H1 (cell line): ENCODE results near the gene NPIPA5. TPM values are rescaled to one million over a fixed set of nuclear protein-coding genes. Genes with fewer than 3 reads are reported as not detected.
"Not testable (repeated sequence)": the region's sequence is repeated elsewhere in the genome, so short reads cannot be mapped to it uniquely, and the experiment has no call there.

Experiments
- CTCF ChIA-PET: fragments of 300-600 bp; sonication (Branson Sonifier 250); formaldehyde crosslinking; loops from one replicate; lab custom pipeline; 2021; ENCODE audit not compliant: partially characterized antibody; lab: Charles Lee
- POLR2A ChIA-PET: fragments of 300-600 bp; sonication (Branson Sonifier 250); formaldehyde crosslinking; loops from one replicate; lab custom pipeline; 2021; ENCODE audit warnings: inconsistent platforms; ENCODE audit not compliant: partially characterized antibody; lab: Charles Lee
- DNase-seq, 2 experiments: peaks; one replicate each; pipeline versions ENCODE4 v3.0.0 to v3.0.0-alpha.2; 2010 to 2022; ENCODE audit warnings: low spot score in 2 of 2, low read depth in 1 of 2, mixed read lengths in 1 of 2
- FAIRE-seq: peaks from 2 replicates; lab custom pipeline; 2011; peaks lifted over from hg19 to GRCh38; lab: Jason Lieb, UNC
- H2AFZ ChIP-seq: 2 replicates; pipeline ENCODE4 v1.8.1; 2012; ENCODE audit warnings: low read length, inconsistent platforms
- H2AK5ac ChIP-seq: 2 replicates; pipeline ENCODE4 v1.6.1; 2013; ENCODE audit warnings: low read depth, low read length
- H2BK120ac ChIP-seq: replicated peaks from 2 replicates; pipeline ENCODE3; 2013; ENCODE audit warnings: low read depth, low read length, inconsistent platforms
- H2BK12ac ChIP-seq: 2 replicates; pipeline ENCODE4 v1.6.1; 2013; ENCODE audit warnings: low read depth, low read length
- H2BK15ac ChIP-seq: 2 replicates; pipeline ENCODE4 v1.6.1; 2013; ENCODE audit warnings: low read length
- H2BK20ac ChIP-seq: 2 replicates; pipeline ENCODE4 v1.6.1; 2013; ENCODE audit warnings: low read length
- H2BK5ac ChIP-seq: 2 replicates; pipeline ENCODE4 v1.6.1; 2013; ENCODE audit warnings: low read depth, low read length
- H3K14ac ChIP-seq: 2 replicates; pipeline ENCODE4 v1.6.1; 2013; ENCODE audit warnings: inconsistent platforms; ENCODE audit not compliant: insufficient read length
- H3K18ac ChIP-seq: 2 replicates; pipeline ENCODE4 v1.6.1; 2013; ENCODE audit warnings: low read length; ENCODE audit errors: extremely low read depth
- H3K23ac ChIP-seq: 2 replicates; pipeline ENCODE4 v1.6.1; 2013; ENCODE audit warnings: inconsistent platforms; ENCODE audit not compliant: insufficient read length
- H3K23me2 ChIP-seq: 2 replicates; pipeline ENCODE4 v1.6.1; 2013; ENCODE audit warnings: low read depth, low read length
- H3K27ac ChIP-seq: 2 replicates; pipeline ENCODE4 v1.6.1; 2011; ENCODE audit warnings: low read depth, low read length, inconsistent platforms
- H3K27me3 ChIP-seq, 4 experiments: replicated peaks in 1 of 4; 1 replicate in 1 of 4; 2 replicates in 3 of 4; pipeline versions ENCODE4 v1.6.1 to v1.8.1; 2011 to 2013; ENCODE audit warnings: low read length in 3 of 4, mild to moderate bottlenecking in 3 of 4, inconsistent platforms in 2 of 4, mixed read lengths in 2 of 4, moderate library complexity in 1 of 4; ENCODE audit not compliant: control insufficient read depth in 3 of 4, insufficient read depth in 3 of 4; ENCODE audit errors: extremely low read depth in 1 of 4
- H3K36me3 ChIP-seq, 4 experiments: 2 replicates each; pipeline versions ENCODE4 v1.6.1 to v1.8.1; 2011 to 2013; ENCODE audit warnings: mild to moderate bottlenecking in 4 of 4, low read length in 3 of 4, moderate library complexity in 2 of 4, control low read depth in 1 of 4, inconsistent platforms in 1 of 4; ENCODE audit not compliant: insufficient read depth in 4 of 4, control insufficient read depth in 2 of 4
- H3K4ac ChIP-seq: replicated peaks from 2 replicates; pipeline ENCODE3; 2013; ENCODE audit warnings: low read length, low read depth, mixed read lengths, inconsistent platforms; ENCODE audit not compliant: insufficient read length
- H3K4me1 ChIP-seq, 4 experiments: replicated peaks in 1 of 4; 1 replicate in 1 of 4; 2 replicates in 3 of 4; pipeline versions ENCODE4 v1.6.1 to v1.8.1; 2011 to 2013; ENCODE audit warnings: low read length in 3 of 4, inconsistent platforms in 2 of 4, mixed read lengths in 1 of 4; ENCODE audit not compliant: insufficient read depth in 4 of 4, control insufficient read depth in 3 of 4
- H3K4me2 ChIP-seq, 2 experiments: 2 replicates each; pipeline versions ENCODE4 v1.6.1 to v1.8.1; 2011 to 2013; ENCODE audit warnings: low read depth in 2 of 2, low read length in 2 of 2, control low read depth in 1 of 2, inconsistent platforms in 1 of 2, mild to moderate bottlenecking in 1 of 2; ENCODE audit not compliant: insufficient read depth in 1 of 2
- H3K4me3 ChIP-seq, 4 experiments: fragments of 200-600, 300-600 bp in 1 of 4; sonication (generic), shearing (Covaris generic), sonication (Bioruptor Twin) in 1 of 4; 2 replicates each; pipeline versions ENCODE4 v1.5.1 to v1.8.1; 2011 to 2016; ENCODE audit warnings: low read length in 4 of 4, low read depth in 3 of 4, control low read depth in 2 of 4, inconsistent platforms in 2 of 4, mild to moderate bottlenecking in 2 of 4, mixed read lengths in 1 of 4, moderate library complexity in 1 of 4; ENCODE audit not compliant: insufficient read depth in 2 of 4; ENCODE audit errors: extremely low read depth in 1 of 4
- H3K56ac ChIP-seq: replicated peaks from 2 replicates; pipeline ENCODE3; 2013; ENCODE audit warnings: low read depth, mild to moderate bottlenecking, mixed read lengths, low read length, inconsistent platforms; ENCODE audit not compliant: insufficient read length
- H3K79me1 ChIP-seq: 2 replicates; pipeline ENCODE4 v1.6.1; 2013; ENCODE audit warnings: low read depth, low read length, control low read depth
- H3K79me2 ChIP-seq, 2 experiments: 2 replicates each; pipeline versions ENCODE4 v1.6.1 to v1.8.1; 2012 to 2013; ENCODE audit warnings: low read length in 2 of 2, mild to moderate bottlenecking in 2 of 2, inconsistent platforms in 1 of 2; ENCODE audit not compliant: insufficient read depth in 2 of 2, control insufficient read depth in 1 of 2
- H3K9ac ChIP-seq, 4 experiments: replicated peaks in 1 of 4; 1 replicate in 1 of 4; 2 replicates in 3 of 4; pipeline versions ENCODE4 v1.6.1 to v1.8.1; 2011 to 2013; ENCODE audit warnings: low read depth in 3 of 4, low read length in 3 of 4, control low read depth in 2 of 4, mild to moderate bottlenecking in 2 of 4, moderate library complexity in 2 of 4, inconsistent platforms in 1 of 4; ENCODE audit errors: extremely low read depth in 1 of 4
- H3K9me3 ChIP-seq, 2 experiments: 2 replicates each; pipeline versions ENCODE4 v1.6.1 to v1.8.1; 2012 to 2013; ENCODE audit warnings: mild to moderate bottlenecking in 2 of 2, moderate library complexity in 2 of 2, control low read depth in 1 of 2, inconsistent platforms in 1 of 2, low read depth in 1 of 2, low read length in 1 of 2, mixed read lengths in 1 of 2; ENCODE audit not compliant: insufficient read depth in 2 of 2
- H4K20me1 ChIP-seq, 2 experiments: replicated peaks in 1 of 2; 2 replicates each; pipeline versions ENCODE3 to v1.8.1; 2011 to 2013; ENCODE audit warnings: inconsistent platforms in 2 of 2, low read length in 2 of 2, mild to moderate bottlenecking in 1 of 2; ENCODE audit not compliant: insufficient read depth in 2 of 2, control insufficient read depth in 1 of 2
- H4K5ac ChIP-seq: 2 replicates; pipeline ENCODE4 v1.6.1; 2013; ENCODE audit warnings: low read length, low read depth, mixed read lengths, inconsistent platforms; ENCODE audit not compliant: insufficient read length
- H4K8ac ChIP-seq: 2 replicates; pipeline ENCODE4 v1.8.0; 2013; ENCODE audit warnings: mild to moderate bottlenecking, moderate library complexity, low read length, inconsistent platforms; ENCODE audit not compliant: insufficient read depth; ENCODE audit errors: extremely low read depth
- H4K91ac ChIP-seq: replicated peaks from 2 replicates; pipeline ENCODE3; 2013; ENCODE audit warnings: low read length, mixed read lengths, inconsistent platforms; ENCODE audit not compliant: insufficient read length
- WGBS, 2 experiments: shearing (Covaris generic) in 1 of 2; methylation state at CpG; one replicate each; pipeline versions ENCODE4 v1.1.6 to v1.1.7; 2013 to 2015; ENCODE audit warnings: low lambda C conversion rate in 2 of 2, mixed read lengths in 2 of 2, inconsistent platforms in 1 of 2, low coverage in 1 of 2, missing lambda C conversion rate in 1 of 2; ENCODE audit not compliant: insufficient replicate concordance in 2 of 2, insufficient coverage in 1 of 2, insufficient read length in 1 of 2; ENCODE audit errors: extremely low coverage in 1 of 2, missing lambda C conversion rate in 1 of 2; 5-methylcytosine and 5-hydroxymethylcytosine counted together
- polyA plus RNA-seq, 7 experiments: library from polyadenylated mRNA; depleted of rRNA in 3 of 7; stranded (reverse) in 5 of 7; unstranded in 2 of 7; fragments of >200 nt in 5 of 7; fragments of 200-250 nt in 2 of 7; gene quantifications; 1 replicate in 5 of 7; 2 replicates in 1 of 7; 4 replicates in 1 of 7; pipeline versions ENCODE4 v1.2.1 to v1.2.3, GENCODE V29; 2011 to 2013; ENCODE audit warnings: missing spikeins in 2 of 7, mixed read lengths in 2 of 7
- total RNA-seq: library from RNA; stranded (reverse); fragmentation: NEBNext Ultra II Directional; extraction: Animal tissue kit (Norgen Biotek cat#: 25700); gene quantifications from 2 replicates; pipeline ENCODE4 v1.2.1, GENCODE V29; 2021

NPIPA5 gene
- total and polyA plus RNA-seq, 2 of the 8 experiments (the other 6 are each of a cell fraction or from before 2014, with no cell fraction given) = 0.61 to 4.1 TPM

GRCh38 chr16:15400314-15400713 lies 22.2 kb upstream of the NPIPA5 start:
- peaks cover 0 to 18% (median 4%) of the 10 kb centered on the region in 4 experiments; a peak in 3 of 7 replicates for H3K4me1 ChIP-seq
- H3K9ac ChIP-seq, H3K79me1 ChIP-seq, H4K8ac ChIP-seq, FAIRE-seq, H2BK5ac ChIP-seq, H4K5ac ChIP-seq, POLR2A ChIA-PET, H3K79me2 ChIP-seq, H4K91ac ChIP-seq, H3K9me3 ChIP-seq, H3K23ac ChIP-seq, H2AK5ac ChIP-seq, H3K36me3 ChIP-seq, H2BK120ac ChIP-seq, DNase-seq, H2AFZ ChIP-seq, H4K20me1 ChIP-seq, H3K4ac ChIP-seq, H3K4me3 ChIP-seq, H3K18ac ChIP-seq, H2BK20ac ChIP-seq, H3K27ac ChIP-seq, H3K4me2 ChIP-seq, H2BK15ac ChIP-seq, H3K14ac ChIP-seq, H3K56ac ChIP-seq, H3K27me3 ChIP-seq, H3K23me2 ChIP-seq, H2BK12ac ChIP-seq: not testable (repeated sequence)
- CTCF ChIA-PET = interaction anchor here (0.6 kb wide), 1 partner anchor 135 kb away, joined by 4 read pairs; no protein-coding TSS in a partner anchor
- 98% methylated on average over 6 of the region's 6 CpGs; no CpG with 5 or more reads in 1 of the 2 experiments for WGBS, 2 experiments
